ENCODE results near the gene CD79B.
"Not testable (repeated sequence)": the region's sequence is repeated elsewhere in the genome, so short reads cannot be mapped to it uniquely, and the experiment has no call there.

CD79B gene

DNA sequence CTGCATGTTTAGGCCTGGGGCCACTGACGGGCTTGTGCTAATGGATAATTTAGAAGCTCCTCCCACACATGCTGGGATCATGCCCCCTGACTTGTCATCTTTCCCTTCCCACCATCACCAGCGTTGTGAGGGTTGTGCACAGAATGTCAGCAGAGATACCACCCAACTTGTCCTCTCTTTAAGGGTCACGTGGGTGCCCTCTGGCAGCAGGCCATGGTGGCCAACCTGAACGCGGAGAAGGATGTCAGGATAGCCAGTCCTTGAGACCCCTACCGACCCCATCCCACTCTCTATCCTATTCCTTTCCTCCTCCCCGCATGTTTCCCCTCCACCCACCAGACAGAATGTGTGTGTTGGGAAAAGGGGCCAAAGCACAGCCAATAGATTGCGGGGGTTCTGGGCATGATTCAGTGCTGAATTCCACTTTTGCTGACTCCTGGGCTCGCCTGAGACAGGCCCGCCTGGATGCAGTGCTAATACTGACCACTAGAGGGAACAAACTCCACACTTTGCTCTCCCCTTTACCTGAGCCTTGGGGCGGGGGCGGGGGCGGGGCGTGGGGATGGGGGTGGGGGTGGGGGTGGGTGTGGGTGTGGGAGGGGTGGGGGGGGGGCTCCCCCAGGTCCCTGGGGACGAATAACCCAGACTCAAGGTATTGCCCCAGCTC is 50.1 kb downstream of the CD79B start, which contains the start of gene GH2:
Gene GH2 (minus strand): TSS at position 10 of the 667 bp plus-strand sequence. CDS start 143 bp downstream, outside the sequence.
- H3K4me3 ChIP-seq (ENCODE audit: low read depth, low read length): no peak within 1 kb of the TSS
- TF ChIP-seq, protein P1, sequence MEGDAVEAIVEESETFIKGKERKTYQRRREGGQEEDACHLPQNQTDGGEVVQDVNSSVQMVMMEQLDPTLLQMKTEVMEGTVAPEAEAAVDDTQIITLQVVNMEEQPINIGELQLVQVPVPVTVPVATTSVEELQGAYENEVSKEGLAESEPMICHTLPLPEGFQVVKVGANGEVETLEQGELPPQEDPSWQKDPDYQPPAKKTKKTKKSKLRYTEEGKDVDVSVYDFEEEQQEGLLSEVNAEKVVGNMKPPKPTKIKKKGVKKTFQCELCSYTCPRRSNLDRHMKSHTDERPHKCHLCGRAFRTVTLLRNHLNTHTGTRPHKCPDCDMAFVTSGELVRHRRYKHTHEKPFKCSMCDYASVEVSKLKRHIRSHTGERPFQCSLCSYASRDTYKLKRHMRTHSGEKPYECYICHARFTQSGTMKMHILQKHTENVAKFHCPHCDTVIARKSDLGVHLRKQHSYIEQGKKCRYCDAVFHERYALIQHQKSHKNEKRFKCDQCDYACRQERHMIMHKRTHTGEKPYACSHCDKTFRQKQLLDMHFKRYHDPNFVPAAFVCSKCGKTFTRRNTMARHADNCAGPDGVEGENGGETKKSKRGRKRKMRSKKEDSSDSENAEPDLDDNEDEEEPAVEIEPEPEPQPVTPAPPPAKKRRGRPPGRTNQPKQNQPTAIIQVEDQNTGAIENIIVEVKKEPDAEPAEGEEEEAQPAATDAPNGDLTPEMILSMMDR (conservative IDR thresholded peaks at IDR 0.05; ENCODE audit: low read depth, low read length): peak; percentile 73
- DNase-seq (ENCODE audit: low read depth): peak; percentile 62

DNA sequence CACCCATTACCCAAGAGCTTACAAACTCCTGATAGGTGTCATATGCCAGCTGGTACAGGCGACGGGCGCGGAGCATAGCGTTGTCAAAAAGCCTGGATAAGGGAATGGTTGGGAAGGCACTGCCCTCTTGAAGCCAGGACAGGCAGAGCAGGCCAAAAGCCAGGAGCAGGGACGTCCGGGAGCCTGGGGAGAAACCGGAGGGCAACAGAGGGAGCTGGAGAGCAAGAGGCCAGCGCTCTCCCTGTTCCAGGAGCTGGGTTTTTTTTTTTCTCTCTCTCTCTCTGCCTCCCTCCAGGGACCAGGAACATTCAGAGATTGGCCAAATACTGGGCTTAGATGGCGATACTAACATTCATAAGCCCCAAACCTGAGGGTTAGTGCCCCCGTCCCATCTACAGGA is 50.8 kb downstream of the CD79B start:
- H3K4me3 ChIP-seq (ENCODE audit: low read depth, low read length); DNase-seq (ENCODE audit: low read depth): not testable (repeated sequence)

DNA sequence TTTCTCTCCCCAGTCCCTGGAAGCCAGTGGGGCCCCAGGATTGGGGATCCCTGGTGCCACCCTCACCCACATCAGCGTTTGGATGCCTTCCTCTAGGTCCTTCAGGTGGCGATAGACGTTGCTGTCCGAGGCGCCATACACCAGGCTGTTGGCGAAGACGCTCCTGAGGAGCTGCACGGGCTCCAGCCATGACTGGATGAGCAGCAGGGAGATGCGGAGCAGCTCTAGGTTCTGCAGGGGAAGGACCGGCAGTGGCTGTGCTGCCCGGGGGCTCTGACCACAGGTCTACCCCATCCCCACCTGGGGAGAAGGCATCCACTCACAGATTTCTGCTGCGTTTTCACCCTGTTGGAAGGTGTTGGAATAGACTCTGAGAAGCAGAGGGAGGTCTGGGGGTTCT is 51.4 kb downstream of the CD79B start:
- TF ChIP-seq, protein P1 (conservative IDR thresholded peaks at IDR 0.05; ENCODE audit: low read depth, low read length): no peak

More for the DNA sequence above, 51.4 kb downstream of the CD79B start:
- no peak for DNase-seq (ENCODE audit: low read depth)
- H3K4me3 ChIP-seq (ENCODE audit: low read depth, low read length): no peak overlapping the region

Data from choroid plexus epithelial cell (primary cell).